Chondrocyte (in vitro differentiated cells): ENCODE data around the gene ELL2. TPM values are rescaled to one million over a fixed set of nuclear protein-coding genes. Genes with fewer than 3 reads are reported as not detected.

Experiments
- DNase-seq: peaks from one replicate; pipeline ENCODE4 v3.0.0; 2021; ENCODE audit warnings: mixed read lengths, low spot score
- H3K27ac Mint-ChIP-seq: one replicate; pipeline ENCODE4 v1.8.0; 2021; ENCODE audit warnings: mild to moderate bottlenecking, moderate library complexity, mixed read lengths; ENCODE audit not compliant: unreplicated experiment
- H3K27me3 Mint-ChIP-seq: 2 replicates; pipeline ENCODE4 v1.8.0; 2021; ENCODE audit warnings: low read depth, mixed read lengths
- H3K36me3 Mint-ChIP-seq: 2 replicates; pipeline ENCODE4 v1.8.0; 2021; ENCODE audit warnings: low read depth, mixed read lengths
- H3K4me1 Mint-ChIP-seq: 2 replicates; pipeline ENCODE4 v1.8.0; 2021; ENCODE audit warnings: low read depth, mild to moderate bottlenecking, mixed read lengths
- H3K4me3 Mint-ChIP-seq: one replicate; pipeline ENCODE4 v1.8.0; 2021; ENCODE audit warnings: mild to moderate bottlenecking, moderate library complexity, mixed read lengths; ENCODE audit not compliant: unreplicated experiment
- H3K9me3 Mint-ChIP-seq: 2 replicates; pipeline ENCODE4 v1.8.0; 2021; ENCODE audit warnings: low read depth, mixed read lengths
- CTCF ChIP-seq: fragments of 200-600 bp; sonication (generic); IDR thresholded peaks from 2 replicates; pipeline ENCODE4 v1.5.0; 2021; ENCODE audit warnings: antibody characterized with exemption, mild to moderate bottlenecking, moderate library complexity
- total RNA-seq: library from RNA; stranded (reverse); gene quantifications from 3 replicates; pipeline ENCODE4 v1.2.1, GENCODE V29; 2021

The ELL2 gene
- total RNA-seq, 1 donor from 2014 or later: 51.7 TPM

DNA sequence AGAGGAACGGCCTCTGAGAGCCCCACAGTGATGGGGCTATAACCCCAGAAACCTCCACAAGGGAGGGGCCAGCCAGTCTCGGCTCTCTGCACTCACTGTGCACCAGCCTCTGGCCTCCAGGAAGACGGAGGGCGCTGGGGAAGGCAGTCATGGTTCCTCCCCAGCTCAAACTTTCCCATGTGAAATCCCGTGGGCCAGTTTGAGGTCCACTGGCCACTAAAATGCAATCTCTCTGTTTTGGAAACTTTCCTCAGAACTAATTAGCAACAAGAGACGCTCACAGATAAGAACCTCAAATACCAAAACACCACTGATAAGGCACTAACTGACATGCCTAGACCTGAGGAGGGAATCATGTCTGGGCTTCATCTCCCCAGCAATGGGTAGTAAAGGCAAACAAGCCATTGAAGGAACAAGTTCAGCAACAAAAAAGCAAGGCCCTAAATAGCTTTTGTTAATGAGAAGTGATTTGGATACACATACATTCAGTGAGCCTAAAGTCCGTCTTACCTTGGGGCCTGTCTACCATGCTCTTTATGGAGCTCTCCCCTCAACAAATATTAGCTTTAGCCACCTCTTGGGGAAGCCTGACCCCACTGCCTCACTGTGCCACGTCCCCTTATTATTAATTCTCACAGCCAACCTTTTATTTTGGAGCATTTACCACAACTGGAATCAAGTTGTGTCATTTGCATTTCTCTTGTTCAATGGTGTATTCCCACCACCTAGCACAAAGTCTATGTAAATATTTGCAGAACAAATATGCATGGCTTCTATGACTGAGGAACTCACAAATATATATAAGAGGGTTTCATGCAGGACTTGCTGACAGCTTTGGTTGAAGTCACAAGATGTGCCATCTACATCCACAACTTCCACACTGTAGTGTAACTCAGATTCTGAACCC, 83.0 kb downstream of the ELL2 start:
- Mint-ChIP-seq H3K4me1 (peaks cover 15% of the 10 kb centered on the region), H3K27me3 (no peaks in the 10 kb centered on the region), H3K27ac (peak overlapping the region; percentile 39), H3K9me3 (no peaks in the 10 kb centered on the region), H3K4me3 (peak overlapping the region; percentile 58), H3K36me3 (peaks cover 2% of the 10 kb centered on the region)
- DNase-seq: no peak
- no peak for TF ChIP-seq CTCF

DNA sequence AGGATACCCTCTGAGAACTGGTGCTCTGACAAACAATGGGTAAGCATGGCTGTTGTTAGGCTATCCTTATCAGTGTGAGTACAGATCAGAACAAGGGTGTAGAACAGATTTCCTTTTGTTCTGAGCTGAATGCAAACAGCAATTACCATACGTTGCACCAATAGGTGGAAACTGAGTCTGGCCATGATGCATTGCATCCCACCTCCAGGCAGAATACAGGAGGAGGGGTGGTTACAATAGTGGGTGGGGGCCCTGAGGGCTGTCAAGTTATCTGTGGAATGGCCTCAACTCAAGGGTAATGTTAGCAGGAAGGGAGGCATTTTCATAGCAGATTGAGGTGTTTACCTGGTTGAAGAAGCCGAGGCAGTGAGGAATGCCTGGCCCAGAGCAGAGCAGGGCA, 84.9 kb downstream of the ELL2 start:
- Mint-ChIP-seq H3K36me3 (no peaks in the 10 kb centered on the region), H3K4me3 (no peak overlapping the region), H3K9me3 (no peaks in the 10 kb centered on the region), H3K4me1 (peaks cover 18% of the 10 kb centered on the region), H3K27me3 (no peaks in the 10 kb centered on the region), H3K27ac (no peak overlapping the region)
- DNase-seq: no peak
- no peak for TF ChIP-seq CTCF

DNA sequence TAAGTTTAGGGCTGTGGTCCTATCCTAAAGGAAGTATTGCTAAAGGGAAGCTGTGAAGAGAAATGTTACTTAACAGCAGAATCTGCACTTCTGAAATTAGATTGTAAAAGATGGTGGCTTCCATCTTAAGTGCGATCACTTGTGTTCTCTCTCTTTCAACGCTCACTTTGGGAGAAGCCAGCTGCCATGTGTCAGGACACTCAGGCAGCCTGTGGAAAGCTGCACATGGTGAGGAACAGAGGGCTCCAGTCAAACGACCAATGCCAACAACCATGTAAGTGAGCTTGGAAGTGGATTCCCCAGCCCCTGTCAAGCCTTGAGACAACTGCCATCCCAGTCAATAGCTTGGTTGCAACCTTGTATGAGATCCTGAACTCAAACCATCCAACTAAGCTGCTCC, 87.4 kb downstream of the ELL2 start:
- Mint-ChIP-seq H3K4me1 (peaks cover 33% of the 10 kb centered on the region), H3K27me3 (no peaks in the 10 kb centered on the region), H3K36me3 (no peaks in the 10 kb centered on the region), H3K27ac (no peak overlapping the region), H3K9me3 (no peaks in the 10 kb centered on the region), H3K4me3 (no peak overlapping the region)
- no peak for DNase-seq
- TF ChIP-seq CTCF: no peak

DNA sequence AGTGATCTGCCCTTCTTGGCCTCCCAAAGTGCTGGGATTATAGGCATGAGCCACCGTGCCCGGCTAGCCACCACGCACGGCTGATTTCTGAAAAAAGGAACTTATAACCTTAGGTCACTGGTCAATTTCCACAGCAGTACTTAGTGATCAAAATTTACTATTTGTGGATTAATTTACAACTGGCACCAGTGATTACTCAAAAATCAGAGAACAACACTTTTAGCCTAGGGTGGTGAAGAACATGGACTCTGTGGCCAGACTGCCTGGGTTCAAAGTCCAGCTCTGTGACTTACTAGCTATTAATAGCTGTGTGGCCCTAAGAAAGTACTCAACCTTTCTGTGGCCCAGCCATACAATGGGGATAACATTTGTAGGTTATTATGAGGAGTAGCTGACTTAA, 88.3 kb downstream of the ELL2 start:
- Mint-ChIP-seq H3K9me3 (no peaks in the 10 kb centered on the region), H3K36me3 (no peaks in the 10 kb centered on the region)
- no peak for TF ChIP-seq CTCF

GRCh38 chr5:95872346-95873268, 89.0 kb downstream of the ELL2 start:
- Mint-ChIP-seq H3K36me3 (no peaks in the 10 kb centered on the region), H3K4me3 (no peak overlapping the region), H3K27ac (no peak overlapping the region), H3K4me1 (peaks cover 22% of the 10 kb centered on the region), H3K9me3 (no peaks in the 10 kb centered on the region), H3K27me3 (no peaks in the 10 kb centered on the region)
- DNase-seq: no peak
- no peak for TF ChIP-seq CTCF

More for the DNA sequence above, 88.3 kb downstream of the ELL2 start:
- no peak for DNase-seq
- H3K27ac Mint-ChIP-seq: no peak overlapping the region
- H3K4me1 Mint-ChIP-seq: peaks cover 25% of the 10 kb centered on the region
- H3K4me3 Mint-ChIP-seq: no peak overlapping the region
- no peaks in the 10 kb centered on the region for H3K27me3 Mint-ChIP-seq
